A549 (cell line): ENCODE results near the gene METTL16.

ENCODE experiments used
- CTCF ChIP-seq: fragments of >200 bp; sonication (Bioruptor Twin); formaldehyde crosslinking; IDR thresholded peaks from 3 replicates; pipeline ENCODE4 v1.5.1; 2016
- ELK1 ChIP-seq: fragments of 150-350 bp; IDR thresholded peaks from 2 replicates; pipeline ENCODE4 v1.6.1; 2014; ENCODE audit warnings: low read depth, mild to moderate bottlenecking, low read length
- EP300 ChIP-seq, 2 experiments: fragments of >200 bp; sonication (Bioruptor Twin); formaldehyde crosslinking; IDR thresholded peaks; 2 replicates in 1 of 2; 3 replicates in 1 of 2; pipeline ENCODE4 v1.6.1; 2016 to 2017
- ESRRA ChIP-seq: fragments of 150-350 bp; IDR thresholded peaks from 2 replicates; pipeline ENCODE4 v1.6.1; 2014; ENCODE audit warnings: mild to moderate bottlenecking, low read length, borderline replicate concordance
- FOSL2 ChIP-seq, 2 experiments: fragments of 450-650 bp in 1 of 2; fragments of >200 bp in 1 of 2; sonication (Bioruptor Twin) in 1 of 2; formaldehyde crosslinking; IDR thresholded peaks; 2 replicates each; pipeline versions ENCODE4 v1.5.0 to v1.6.1; 2016 to 2020; ENCODE audit warnings: mild to moderate bottlenecking in 1 of 2, moderate library complexity in 1 of 2
- FOXS1 ChIP-seq: fragments of 250-450 bp; sonication (Bioruptor Pico); IDR thresholded peaks from 2 replicates; pipeline ENCODE4 v1.5.0; 2020; ENCODE audit warnings: mild to moderate bottlenecking, moderate library complexity
- HOXA7 ChIP-seq: fragments of 250-450 bp; sonication (Bioruptor Pico); IDR thresholded peaks from 2 replicates; pipeline ENCODE4 v1.5.0; 2020; ENCODE audit warnings: mild to moderate bottlenecking, moderate library complexity
- HOXB13 ChIP-seq: fragments of 250-450 bp; sonication (Bioruptor Pico); IDR thresholded peaks from 2 replicates; pipeline ENCODE4 v1.5.0; 2020; ENCODE audit warnings: low read depth, mild to moderate bottlenecking, moderate library complexity
- KDM5A ChIP-seq: fragments of 200-600 bp; sonication (generic); IDR thresholded peaks from 2 replicates; pipeline ENCODE4 v1.6.1; 2016; ENCODE audit warnings: antibody characterized with exemption, mild to moderate bottlenecking
- MAFK ChIP-seq: fragments of 450-650 bp; IDR thresholded peaks from 2 replicates; pipeline ENCODE4 v1.6.1; 2014; ENCODE audit not compliant: partially characterized antibody
- MAX ChIP-seq: IDR thresholded peaks from 2 replicates; pipeline ENCODE4 v1.6.1; 2012
- POLR2A ChIP-seq: IDR thresholded peaks from 2 replicates; pipeline ENCODE4 v1.6.1; 2012; ENCODE audit warnings: mild to moderate bottlenecking, low read length
- REST ChIP-seq: fragments of 200-600 bp; sonication (generic); IDR thresholded peaks from 2 replicates; pipeline ENCODE4 v1.6.1; 2016; ENCODE audit warnings: antibody characterized with exemption, mild to moderate bottlenecking, moderate library complexity
- TP53 ChIP-seq: fragments of 250-450 bp; sonication (Bioruptor Pico); IDR thresholded peaks from 2 replicates; pipeline ENCODE4 v1.5.0; 2021; ENCODE audit warnings: mild to moderate bottlenecking, moderate library complexity

GRCh38 chr17:2485543-2485942, 26.1 kb downstream of the METTL16 start:
- TF ChIP-seq CTCF: no peak
- no peak for TF ChIP-seq REST
- TF ChIP-seq ELK1: no peak
- no peak for TF ChIP-seq ESRRA
- no peak for TF ChIP-seq POLR2A
- no peak for TF ChIP-seq MAFK
- no peak for TF ChIP-seq MAX
- TF ChIP-seq KDM5A: no peak
- TF ChIP-seq TP53 (CRISPR knock-in tag): no peak
- no peak for TF ChIP-seq FOSL2 (IDR thresholded peaks at IDR 0.05)
- no peak for TF ChIP-seq FOSL2 (CRISPR knock-in tag; IDR thresholded peaks at IDR 0.05)
- no peak for TF ChIP-seq EP300 (IDR thresholded peaks at IDR 0.05)
- no peak for TF ChIP-seq HOXA7 (CRISPR knock-in tag)
- no peak for TF ChIP-seq FOXS1 (CRISPR knock-in tag)
- TF ChIP-seq HOXB13 (CRISPR knock-in tag): no peak
